Ovary (tissue), 3 donors: ENCODE measurements around the gene PRRT2.

Experiments
- CTCF ChIP-seq, 3 donors: fragments of 450-650 bp in 2 of 3; fragments of 200-600 bp in 1 of 3; IDR thresholded peaks; one replicate each; pipeline versions ENCODE4 v1.5.1 to v1.8.0; 2016 to 2022; ENCODE audit warnings: antibody characterized with exemption in 3 of 3, mild to moderate bottlenecking in 1 of 3
- EP300 ChIP-seq: sonication (generic); formaldehyde crosslinking; IDR thresholded peaks from one replicate; pipeline ENCODE4 v1.6.1; 2017; ENCODE audit warnings: antibody characterized with exemption
- POLR2A ChIP-seq: fragments of 450-650 bp; IDR thresholded peaks from one replicate; pipeline ENCODE4 v1.6.1; 2017; ENCODE audit warnings: antibody characterized with exemption, mild to moderate bottlenecking, moderate library complexity
- donor health status: DM: no; HTN: no; CAD: no.

GRCh38 chr16:29845656-29846055, 33.7 kb downstream of the PRRT2 start:
- no peak for TF ChIP-seq POLR2A
- no peak for TF ChIP-seq CTCF (IDR thresholded peaks at IDR 0.05)
- TF ChIP-seq EP300: no peak
